K562 (cell line): Measurements from ENCODE around the gene CD300H. TPM values are rescaled to one million over a fixed set of nuclear protein-coding genes. Genes with fewer than 3 reads are reported as not detected.

Experiments used
- CTCFL ChIP-seq: IDR thresholded peaks from 2 replicates; pipeline ENCODE4 v1.6.1; 2011; ENCODE audit warnings: borderline replicate concordance, low read depth, mild to moderate bottlenecking, moderate library complexity, low read length; ENCODE audit not compliant: insufficient read depth, poor library complexity, severe bottlenecking
- ESRRA ChIP-seq: fragments of 450-650 bp; IDR thresholded peaks from 2 replicates; pipeline ENCODE4 v1.6.1; 2014; ENCODE audit warnings: low read depth, mild to moderate bottlenecking, moderate library complexity, borderline replicate concordance
- HNRNPH1 ChIP-seq: fragments of 200-400 bp; formaldehyde crosslinking; optimal IDR thresholded peaks from 2 replicates; pipeline ENCODE3; 2017; ENCODE audit warnings: low read depth, mild to moderate bottlenecking, low read length, moderate library complexity
- ILF3 ChIP-seq: fragments of 450-650 bp; IDR thresholded peaks from 2 replicates; pipeline ENCODE4 v1.6.1; 2018; ENCODE audit warnings: antibody characterized with exemption, mild to moderate bottlenecking, moderate library complexity, borderline replicate concordance
- JUNB ChIP-seq: fragments of 450-650 bp; formaldehyde crosslinking; conservative IDR thresholded peaks from 2 replicates; pipeline ENCODE4 v1.4.0; 2020; ENCODE audit warnings: mild to moderate bottlenecking
- KAT7 ChIP-seq: sonication (generic); formaldehyde crosslinking; IDR thresholded peaks from 2 replicates; pipeline ENCODE4 v1.8.0; 2022; ENCODE audit warnings: missing genetic modification reagents, mild to moderate bottlenecking, borderline replicate concordance
- KLF16 ChIP-seq: IDR thresholded peaks from 2 replicates; pipeline ENCODE4 v1.6.1; 2016; ENCODE audit warnings: antibody characterized with exemption
- MTA2 ChIP-seq: fragments of 450-650 bp; IDR thresholded peaks from 2 replicates; pipeline ENCODE4 v1.6.1; 2016; ENCODE audit warnings: low read depth
- SOX6 ChIP-seq: fragments of 450-650 bp; IDR thresholded peaks from 2 replicates; pipeline ENCODE4 v1.6.1; 2014; ENCODE audit warnings: mild to moderate bottlenecking
- TARDBP ChIP-seq: fragments of 450-650 bp; IDR thresholded peaks from 2 replicates; pipeline ENCODE4 v1.6.1; 2016
- U2AF1 ChIP-seq: fragments of 200-400 bp; formaldehyde crosslinking; optimal IDR thresholded peaks from 2 replicates; pipeline ENCODE3; 2017; ENCODE audit warnings: mild to moderate bottlenecking, low read depth, low read length, moderate library complexity
- ZBTB11 ChIP-seq, 3 experiments: fragments of 200-800 bp in 1 of 3; fragments of 250-450 bp in 1 of 3; fragments of 450-650 bp in 1 of 3; sonication (Bioruptor Pico) in 1 of 3; sonication (Bioruptor generic) in 1 of 3; formaldehyde crosslinking in 1 of 3; IDR thresholded peaks; 2 replicates each; pipeline versions ENCODE4 v1.6.1 to v1.8.0; 2016 to 2022; ENCODE audit warnings: mild to moderate bottlenecking in 2 of 3, missing genetic modification characterization in 2 of 3, missing compliant biosample characterization in 1 of 3, moderate library complexity in 1 of 3
- ZHX1 ChIP-seq: fragments of 150-350 bp; conservative IDR thresholded peaks from 2 replicates; pipeline ENCODE4 v1.6.1; 2014; ENCODE audit warnings: low read length
- polyA plus RNA-seq, 8 experiments: library from polyadenylated mRNA; depleted of rRNA in 4 of 8; stranded (reverse) in 5 of 8; unstranded in 3 of 8; fragments of >200 nt; fragmentation: Nextera tagmentation in 2 of 8; fragmentation: Illumina TruSeq in 1 of 8; extraction: Ambion mirVana in 2 of 8; extraction: Trizol in 1 of 8; gene quantifications; 2 replicates each; pipeline versions ENCODE4 v1.2.1 to v1.2.3, GENCODE V29; 2011 to 2014; ENCODE audit warnings: inconsistent platforms in 1 of 8, missing spikeins in 1 of 8
- total RNA-seq, 7 experiments: library from RNA; depleted of rRNA in 6 of 7; stranded (reverse); fragments of >200 nt in 6 of 7; fragmentation: Illumina TruSeq in 2 of 7; extraction: Trizol in 2 of 7; gene quantifications; 2 replicates each; pipeline versions ENCODE4 v1.2.1 to v1.2.3, GENCODE V29; 2011 to 2021; ENCODE audit warnings: low replicate concordance in 1 of 7
- TF ChIP-seq, protein P1 (sequence below), 2 experiments: fragments of 450-650 bp; IDR thresholded peaks; 2 replicates each; pipeline ENCODE4 v1.6.1; 2018; ENCODE audit warnings: mild to moderate bottlenecking in 2 of 2, low read depth in 1 of 2; ENCODE audit not compliant: partially characterized antibody in 2 of 2

CD300H gene
- total and polyA plus RNA-seq, 9 of the 15 experiments (the other 6 are each of a cell fraction or from before 2014, with no cell fraction given) = not detected

DNA sequence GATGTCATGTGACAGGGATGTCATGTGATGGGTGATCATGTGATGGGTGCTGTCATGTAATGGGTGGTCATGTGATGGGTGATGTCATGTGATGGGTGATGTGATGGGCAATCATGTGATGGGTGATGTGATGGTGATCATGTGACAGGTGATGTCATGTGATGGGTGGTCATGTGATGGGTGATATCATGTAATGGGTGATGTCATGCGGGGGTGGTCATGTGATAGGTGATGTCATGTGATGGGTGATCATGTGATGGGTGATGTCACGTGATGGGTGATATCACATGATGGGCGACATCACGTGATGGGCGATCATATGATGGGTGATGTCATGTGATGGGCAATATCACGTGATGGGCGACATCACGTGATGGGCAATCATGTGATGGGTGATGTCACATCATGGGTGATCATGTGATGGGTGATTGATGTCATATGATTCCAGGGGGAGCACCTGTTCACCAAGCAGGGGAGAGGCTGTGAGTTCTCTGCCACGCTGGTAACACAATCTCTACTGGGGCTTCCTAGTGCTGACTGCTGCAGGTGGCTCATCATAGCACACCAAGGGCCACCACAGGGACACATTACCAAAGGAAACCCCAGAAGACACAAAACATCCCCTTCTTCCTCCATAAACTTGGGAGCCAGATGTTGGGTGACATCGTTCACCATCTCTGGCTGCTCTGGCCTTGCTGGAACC, 52.5 kb downstream of the CD300H start (continued):
- TF ChIP-seq ZBTB11 (CRISPR knock-in tag; IDR thresholded peaks at IDR 0.05) (0 out of 6 replicates have a peak, but pooled peaks of 1 of the 3 experiments have one; percentile 24), MTA2 (no peak), ILF3 (no peak), TARDBP (peak; percentile 60; the same call in 1 of the 2 replicates), ZHX1 (no peak), KAT7 (CRISPR knock-in tag) (no peak), CTCFL (peak; percentile 9), JUNB (CRISPR knock-in tag) (peak; percentile 80), HNRNPH1 (no peak), U2AF1 (no peak), KLF16 (0 out of 2 replicates have a peak, but pooled peaks have one; percentile 29), ESRRA (peak; percentile 24; the same call in 1 of the 2 replicates), SOX6 (peak; percentile 8; the same call in 1 of the 2 replicates)
- TF ChIP-seq, protein P1, sequence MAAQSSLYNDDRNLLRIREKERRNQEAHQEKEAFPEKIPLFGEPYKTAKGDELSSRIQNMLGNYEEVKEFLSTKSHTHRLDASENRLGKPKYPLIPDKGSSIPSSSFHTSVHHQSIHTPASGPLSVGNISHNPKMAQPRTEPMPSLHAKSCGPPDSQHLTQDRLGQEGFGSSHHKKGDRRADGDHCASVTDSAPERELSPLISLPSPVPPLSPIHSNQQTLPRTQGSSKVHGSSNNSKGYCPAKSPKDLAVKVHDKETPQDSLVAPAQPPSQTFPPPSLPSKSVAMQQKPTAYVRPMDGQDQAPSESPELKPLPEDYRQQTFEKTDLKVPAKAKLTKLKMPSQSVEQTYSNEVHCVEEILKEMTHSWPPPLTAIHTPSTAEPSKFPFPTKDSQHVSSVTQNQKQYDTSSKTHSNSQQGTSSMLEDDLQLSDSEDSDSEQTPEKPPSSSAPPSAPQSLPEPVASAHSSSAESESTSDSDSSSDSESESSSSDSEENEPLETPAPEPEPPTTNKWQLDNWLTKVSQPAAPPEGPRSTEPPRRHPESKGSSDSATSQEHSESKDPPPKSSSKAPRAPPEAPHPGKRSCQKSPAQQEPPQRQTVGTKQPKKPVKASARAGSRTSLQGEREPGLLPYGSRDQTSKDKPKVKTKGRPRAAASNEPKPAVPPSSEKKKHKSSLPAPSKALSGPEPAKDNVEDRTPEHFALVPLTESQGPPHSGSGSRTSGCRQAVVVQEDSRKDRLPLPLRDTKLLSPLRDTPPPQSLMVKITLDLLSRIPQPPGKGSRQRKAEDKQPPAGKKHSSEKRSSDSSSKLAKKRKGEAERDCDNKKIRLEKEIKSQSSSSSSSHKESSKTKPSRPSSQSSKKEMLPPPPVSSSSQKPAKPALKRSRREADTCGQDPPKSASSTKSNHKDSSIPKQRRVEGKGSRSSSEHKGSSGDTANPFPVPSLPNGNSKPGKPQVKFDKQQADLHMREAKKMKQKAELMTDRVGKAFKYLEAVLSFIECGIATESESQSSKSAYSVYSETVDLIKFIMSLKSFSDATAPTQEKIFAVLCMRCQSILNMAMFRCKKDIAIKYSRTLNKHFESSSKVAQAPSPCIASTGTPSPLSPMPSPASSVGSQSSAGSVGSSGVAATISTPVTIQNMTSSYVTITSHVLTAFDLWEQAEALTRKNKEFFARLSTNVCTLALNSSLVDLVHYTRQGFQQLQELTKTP (IDR thresholded peaks at IDR 0.05; ENCODE audit: low read depth in 1 of 2, partially characterized antibody in 2 of 2) = peak; percentile 38 to 99
